ENCODE results near the gene ATP11B.

- no peak for TF ChIP-seq POLR2AphosphoS5 (IDR thresholded peaks at IDR 0.05; ENCODE audit: borderline replicate concordance, low read depth, low read length)
- no peak for TF ChIP-seq EZH2 (IDR thresholded peaks at IDR 0.05)
- TF ChIP-seq FOXP2 (optimal IDR thresholded peaks at IDR 0.05; ENCODE audit: control extremely low read depth, extremely low read length, insufficient read depth) = no peak
Observed at GRCh38 chr3:182843478-182843877, 50.2 kb downstream of the ATP11B start.
